ENCODE results near the gene NBPF9.
"Not testable (repeated sequence)": the region's sequence is repeated elsewhere in the genome, so short reads cannot be mapped to it uniquely, and the experiment has no call there.

NBPF9 gene

GRCh38 chr1:149075505-149076127 lies 27.7 kb downstream of the NBPF9 start:
- H3K27me3 Mint-ChIP-seq; H3K36me3 Mint-ChIP-seq; H3K4me3 Mint-ChIP-seq; H3K27ac Mint-ChIP-seq; DNase-seq; H3K9me3 Mint-ChIP-seq; ATAC-seq (replicated peaks); H3K4me1 Mint-ChIP-seq: not testable (repeated sequence)

GRCh38 chr1:149064611-149065010 lies 38.7 kb downstream of the NBPF9 start:
- not testable (repeated sequence) for H3K4me1 Mint-ChIP-seq; H3K27me3 Mint-ChIP-seq; H3K27ac Mint-ChIP-seq; DNase-seq; ATAC-seq (replicated peaks); H3K9me3 Mint-ChIP-seq; H3K4me3 Mint-ChIP-seq
- peaks cover 15 to 20% of the 10 kb centered on the region in 2 donors for H3K36me3 Mint-ChIP-seq

GRCh38 chr1:149043056-149043455 lies 60.3 kb downstream of the NBPF9 start:
- H3K36me3 Mint-ChIP-seq = peaks cover 1 to 11% of the 10 kb centered on the region in 2 donors
- not testable (repeated sequence) for ATAC-seq (replicated peaks)

GRCh38 chr1:149033916-149034315 lies 69.4 kb downstream of the NBPF9 start:
- not testable (repeated sequence) for ATAC-seq (replicated peaks); H3K27me3 Mint-ChIP-seq; H3K4me3 Mint-ChIP-seq; H3K4me1 Mint-ChIP-seq; H3K9me3 Mint-ChIP-seq; H3K36me3 Mint-ChIP-seq; DNase-seq; H3K27ac Mint-ChIP-seq

More at GRCh38 chr1:149043056-149043455, 60.3 kb downstream of the NBPF9 start:
- peaks cover 4 to 17% of the 10 kb centered on the region in 2 donors for H3K27me3 Mint-ChIP-seq
- not testable (repeated sequence) for H3K9me3 Mint-ChIP-seq, H3K27ac Mint-ChIP-seq, H3K4me3 Mint-ChIP-seq, H3K4me1 Mint-ChIP-seq, DNase-seq

GRCh38 chr1:149024327-149024726 lies 79.0 kb downstream of the NBPF9 start:
- H3K36me3 Mint-ChIP-seq; H3K4me1 Mint-ChIP-seq; H3K27me3 Mint-ChIP-seq; ATAC-seq (replicated peaks); H3K9me3 Mint-ChIP-seq; H3K27ac Mint-ChIP-seq; H3K4me3 Mint-ChIP-seq; DNase-seq: not testable (repeated sequence)

- H3K36me3 Mint-ChIP-seq; DNase-seq; H3K4me1 Mint-ChIP-seq; H3K27me3 Mint-ChIP-seq; H3K27ac Mint-ChIP-seq; H3K9me3 Mint-ChIP-seq; ATAC-seq (replicated peaks); H3K4me3 Mint-ChIP-seq: not testable (repeated sequence)
Measured at GRCh38 chr1:149018577-149018976, 84.8 kb downstream of the NBPF9 start.

DNA sequence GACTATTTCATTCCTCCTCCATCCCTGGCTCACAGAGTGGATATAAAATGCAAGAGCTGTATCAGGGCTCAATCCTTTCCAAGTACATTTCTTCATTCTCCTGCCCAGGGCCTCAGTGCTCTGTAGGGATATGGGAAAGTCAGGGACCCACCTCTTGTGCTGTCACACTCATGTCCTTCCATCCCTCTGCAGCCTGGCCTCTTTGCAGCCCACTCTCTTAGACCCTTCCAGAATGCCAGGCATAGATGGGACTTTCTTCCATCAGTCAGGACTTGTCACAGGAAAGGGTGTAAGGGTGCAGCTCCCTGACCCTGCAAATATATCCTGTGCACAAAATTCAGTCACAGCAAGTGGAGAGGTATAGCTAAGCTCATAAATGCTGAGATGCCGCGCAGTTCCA lies 86.7 kb downstream of the NBPF9 start:
- H3K4me3 Mint-ChIP-seq, H3K4me1 Mint-ChIP-seq: not testable (repeated sequence)

GRCh38 chr1:149015522-149015921 lies 87.8 kb downstream of the NBPF9 start:
- not testable (repeated sequence) for H3K36me3 Mint-ChIP-seq; H3K27me3 Mint-ChIP-seq; H3K9me3 Mint-ChIP-seq; H3K27ac Mint-ChIP-seq; DNase-seq; ATAC-seq (replicated peaks); H3K4me3 Mint-ChIP-seq; H3K4me1 Mint-ChIP-seq

More for the DNA sequence above, 86.7 kb downstream of the NBPF9 start:
- DNase-seq; H3K27ac Mint-ChIP-seq; ATAC-seq (replicated peaks); H3K27me3 Mint-ChIP-seq; H3K36me3 Mint-ChIP-seq; H3K9me3 Mint-ChIP-seq: not testable (repeated sequence)

GRCh38 chr1:149013513-149013912 lies 89.8 kb downstream of the NBPF9 start:
- H3K4me3 Mint-ChIP-seq, H3K27ac Mint-ChIP-seq: not testable (repeated sequence)
- ATAC-seq (replicated peaks) = peak; percentile 84

DNA sequence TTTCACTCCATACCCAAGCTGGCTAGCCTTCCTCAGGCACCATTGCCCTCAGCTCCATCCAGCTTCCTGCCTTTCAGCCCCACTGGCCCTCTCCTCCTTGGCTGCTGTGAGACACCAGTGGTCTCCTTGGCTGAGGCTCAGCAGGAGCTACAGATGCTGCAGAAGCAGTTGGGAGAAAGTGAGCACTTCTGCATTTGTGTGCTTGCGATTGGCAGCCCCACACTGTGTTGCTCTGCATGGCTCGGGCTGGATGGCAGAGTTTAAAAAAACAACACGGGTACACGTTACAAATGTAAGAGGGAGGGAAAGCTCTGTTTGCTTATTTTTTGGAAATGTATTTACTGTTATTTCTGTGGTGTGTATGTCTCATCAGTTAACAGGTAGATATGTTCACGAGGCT lies 90.8 kb downstream of the NBPF9 start:
- not testable (repeated sequence) for H3K9me3 Mint-ChIP-seq, H3K4me1 Mint-ChIP-seq, H3K27ac Mint-ChIP-seq, H3K4me3 Mint-ChIP-seq, DNase-seq, H3K36me3 Mint-ChIP-seq, H3K27me3 Mint-ChIP-seq
- peak; percentile 55 to 67 for ATAC-seq (replicated peaks)

More at GRCh38 chr1:149013513-149013912, 89.8 kb downstream of the NBPF9 start:
- H3K9me3 Mint-ChIP-seq, H3K27me3 Mint-ChIP-seq, H3K36me3 Mint-ChIP-seq, H3K4me1 Mint-ChIP-seq, DNase-seq: not testable (repeated sequence)

DNA sequence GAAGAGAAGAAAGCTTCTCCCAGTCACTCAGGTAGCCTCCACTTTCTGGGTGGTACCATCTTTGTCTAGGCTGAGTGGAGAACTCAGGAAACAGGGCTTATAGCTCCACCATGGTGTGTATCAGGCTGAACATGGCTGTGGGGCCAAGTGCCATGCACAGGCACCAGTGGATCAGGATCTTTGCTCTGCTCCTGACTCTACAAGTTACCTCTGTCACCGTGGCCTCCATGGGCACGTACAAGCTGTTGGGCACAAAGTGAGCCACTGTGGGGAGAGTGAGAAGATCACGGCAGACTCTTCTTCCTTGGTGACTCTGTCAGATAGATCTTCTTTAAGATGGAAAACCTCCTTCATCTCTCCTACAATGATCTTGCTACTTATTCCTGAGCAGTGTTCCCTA lies 93.6 kb downstream of the NBPF9 start:
- H3K36me3 Mint-ChIP-seq; H3K27me3 Mint-ChIP-seq; DNase-seq; H3K4me1 Mint-ChIP-seq; H3K27ac Mint-ChIP-seq; H3K4me3 Mint-ChIP-seq; H3K9me3 Mint-ChIP-seq; ATAC-seq (replicated peaks): not testable (repeated sequence)

GRCh38 chr1:149008769-149009168 lies 94.6 kb downstream of the NBPF9 start:
- not testable (repeated sequence) for H3K4me1 Mint-ChIP-seq; H3K27me3 Mint-ChIP-seq; H3K36me3 Mint-ChIP-seq; H3K27ac Mint-ChIP-seq; H3K4me3 Mint-ChIP-seq; DNase-seq; H3K9me3 Mint-ChIP-seq; ATAC-seq (replicated peaks)

DNA sequence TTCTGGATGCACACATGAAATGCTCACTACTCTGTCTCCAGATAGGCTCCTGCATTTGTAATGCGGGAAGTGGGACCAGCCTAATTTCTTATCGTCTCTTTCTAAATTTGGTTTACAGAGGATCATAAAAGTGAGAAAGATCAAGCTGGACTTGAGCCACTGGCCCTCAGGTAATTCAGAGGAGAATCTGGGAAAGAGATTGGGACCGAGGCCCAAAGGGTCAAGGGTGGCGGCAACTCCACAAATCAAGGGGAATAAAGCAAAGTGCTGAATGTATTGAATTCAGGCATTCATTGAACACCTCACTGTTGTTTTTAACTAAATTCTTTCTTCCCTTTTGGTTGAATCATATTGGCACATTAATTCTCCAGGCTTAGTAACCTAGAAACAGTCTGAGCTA lies 95.0 kb downstream of the NBPF9 start:
- not testable (repeated sequence) for ATAC-seq (replicated peaks); H3K4me1 Mint-ChIP-seq; H3K36me3 Mint-ChIP-seq; H3K27ac Mint-ChIP-seq; H3K27me3 Mint-ChIP-seq; DNase-seq; H3K9me3 Mint-ChIP-seq; H3K4me3 Mint-ChIP-seq
